Gastrocnemius medialis (tissue), 4 donors: Measurements from ENCODE around the gene DZIP1.

ENCODE experiments used
- CTCF ChIP-seq, 5 experiments: fragments of 450-650 bp in 3 of 5; fragments of 200-600 bp in 2 of 5; sonication (generic) in 2 of 5; IDR thresholded peaks in 4 of 5; conservative IDR thresholded peaks in 1 of 5; 1 replicate in 4 of 5; 2 replicates in 1 of 5; pipeline ENCODE4 v1.5.1; 2016 to 2019; ENCODE audit warnings: antibody characterized with exemption in 5 of 5, mild to moderate bottlenecking in 3 of 5, moderate library complexity in 3 of 5
- POLR2A ChIP-seq, 2 donors: fragments of 450-650 bp; IDR thresholded peaks; one replicate each; pipeline ENCODE4 v1.6.1; 2017; ENCODE audit warnings: antibody characterized with exemption in 2 of 2, mild to moderate bottlenecking in 2 of 2, moderate library complexity in 2 of 2

- TF ChIP-seq CTCF (IDR thresholded peaks at IDR 0.05 in 4 of 5, conservative IDR thresholded peaks at IDR 0.05 in 1 of 5) (no peak), POLR2A (IDR thresholded peaks at IDR 0.05) (no peak)
Observed at GRCh38 chr13:95679722-95680121, 35.2 kb upstream of the DZIP1 start.
